Colonic mucosa (tissue), 4 donors: Measurements from ENCODE around the gene MMEL1. TPM values are rescaled to one million over a fixed set of nuclear protein-coding genes. Genes with fewer than 3 reads are reported as not detected.

Experiments
- DNase-seq: peaks from one replicate; pipeline ENCODE4 v3.0.0-alpha.2; 2020
- H3K27ac ChIP-seq: fragments of 200-600 bp; one replicate; pipeline ENCODE4 v1.8.0; 2021
- H3K27me3 ChIP-seq: fragments of 200-600 bp; one replicate; pipeline ENCODE4 v1.8.0; 2021
- H3K36me3 ChIP-seq: fragments of 200-600 bp; one replicate; pipeline ENCODE4 v1.8.0; 2021
- H3K4me1 ChIP-seq: fragments of 200-600 bp; one replicate; pipeline ENCODE4 v1.8.0; 2021; ENCODE audit warnings: mild to moderate bottlenecking
- H3K4me3 ChIP-seq: fragments of 200-600 bp; one replicate; pipeline ENCODE4 v1.8.0; 2021
- H3K9ac ChIP-seq, 2 donors: one replicate each; pipeline ENCODE4 v1.7.0; 2013; ENCODE audit warnings: control low read depth in 2 of 2, low read depth in 2 of 2, low read length in 2 of 2
- H3K9me3 ChIP-seq: fragments of 200-600 bp; one replicate; pipeline ENCODE4 v1.8.0; 2021
- intact Hi-C: fragments of 100-400 bp; cut with DNase I; formaldehyde crosslinking; loops from one replicate; pipeline ENCODE4 v1.14.1; 2022
- total RNA-seq, 2 donors: library from RNA; stranded (reverse); fragmentation: NEBNext Ultra II Directional in 1 of 2; extraction: Animal tissue kit (Norgen Biotek cat#: 25700) in 1 of 2; gene quantifications; one replicate each; pipeline ENCODE4 v1.2.1, GENCODE V29; 2021
- TF ChIP-seq, protein P1 (sequence below): fragments of 200-600 bp; IDR thresholded peaks from one replicate; pipeline ENCODE4 v1.8.0; 2022; ENCODE audit warnings: antibody characterized with exemption, mild to moderate bottlenecking
- donor health status: healthy.
- donor health status: DM: no; HTN: no; CAD: no.
- donor health status: DM: no; HTN: no; CAD: no.

MMEL1 gene
- total RNA-seq, 2 donors from 2014 or later = 11.4 to 13.9 TPM

DNA sequence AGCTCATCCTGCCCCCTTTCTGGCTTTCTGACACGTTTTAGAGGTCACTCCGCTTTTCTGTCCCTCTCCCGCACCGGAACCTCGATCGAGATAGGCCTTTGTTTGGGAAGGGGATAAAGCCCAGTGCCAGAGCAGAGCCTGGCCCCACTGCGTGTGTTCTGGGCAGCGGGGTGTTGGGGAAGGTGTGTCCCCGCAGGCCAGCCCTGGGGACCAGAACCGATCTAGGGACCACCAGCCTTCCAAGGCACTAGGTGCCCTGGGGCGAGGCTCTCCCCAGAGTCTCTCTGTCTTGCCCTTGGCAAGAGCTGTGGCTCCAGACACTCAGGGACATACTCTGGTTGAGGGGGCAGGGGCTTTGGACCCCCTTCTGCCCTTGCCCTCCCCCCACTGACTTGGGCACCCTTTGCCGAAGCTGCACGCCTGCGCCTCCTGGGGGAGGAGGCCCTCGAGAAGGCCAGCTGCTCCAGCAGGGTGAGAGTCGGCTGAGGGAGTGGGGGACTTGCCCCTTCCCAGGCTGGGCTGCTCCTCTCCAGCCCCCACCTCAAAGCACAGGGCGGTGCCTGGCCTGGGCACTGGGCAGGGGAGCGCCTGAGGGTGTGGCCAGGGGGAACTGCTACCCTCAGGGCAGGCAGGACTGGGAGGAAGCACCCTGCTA lies 29.8 kb downstream of the MMEL1 start:
- Histone ChIP-seq H3K27ac (no peak overlapping the region), H3K4me1 (no peaks in the 10 kb centered on the region), H3K27me3 (no peaks in the 10 kb centered on the region), H3K9ac (no peak overlapping the region), H3K36me3 (no peaks in the 10 kb centered on the region), H3K4me3 (no peak overlapping the region), H3K9me3 (no peaks in the 10 kb centered on the region)
- TF ChIP-seq, protein P1, sequence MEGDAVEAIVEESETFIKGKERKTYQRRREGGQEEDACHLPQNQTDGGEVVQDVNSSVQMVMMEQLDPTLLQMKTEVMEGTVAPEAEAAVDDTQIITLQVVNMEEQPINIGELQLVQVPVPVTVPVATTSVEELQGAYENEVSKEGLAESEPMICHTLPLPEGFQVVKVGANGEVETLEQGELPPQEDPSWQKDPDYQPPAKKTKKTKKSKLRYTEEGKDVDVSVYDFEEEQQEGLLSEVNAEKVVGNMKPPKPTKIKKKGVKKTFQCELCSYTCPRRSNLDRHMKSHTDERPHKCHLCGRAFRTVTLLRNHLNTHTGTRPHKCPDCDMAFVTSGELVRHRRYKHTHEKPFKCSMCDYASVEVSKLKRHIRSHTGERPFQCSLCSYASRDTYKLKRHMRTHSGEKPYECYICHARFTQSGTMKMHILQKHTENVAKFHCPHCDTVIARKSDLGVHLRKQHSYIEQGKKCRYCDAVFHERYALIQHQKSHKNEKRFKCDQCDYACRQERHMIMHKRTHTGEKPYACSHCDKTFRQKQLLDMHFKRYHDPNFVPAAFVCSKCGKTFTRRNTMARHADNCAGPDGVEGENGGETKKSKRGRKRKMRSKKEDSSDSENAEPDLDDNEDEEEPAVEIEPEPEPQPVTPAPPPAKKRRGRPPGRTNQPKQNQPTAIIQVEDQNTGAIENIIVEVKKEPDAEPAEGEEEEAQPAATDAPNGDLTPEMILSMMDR = no peak
- DNase-seq = peak; percentile 12
- intact Hi-C loops = no loop called here

DNA sequence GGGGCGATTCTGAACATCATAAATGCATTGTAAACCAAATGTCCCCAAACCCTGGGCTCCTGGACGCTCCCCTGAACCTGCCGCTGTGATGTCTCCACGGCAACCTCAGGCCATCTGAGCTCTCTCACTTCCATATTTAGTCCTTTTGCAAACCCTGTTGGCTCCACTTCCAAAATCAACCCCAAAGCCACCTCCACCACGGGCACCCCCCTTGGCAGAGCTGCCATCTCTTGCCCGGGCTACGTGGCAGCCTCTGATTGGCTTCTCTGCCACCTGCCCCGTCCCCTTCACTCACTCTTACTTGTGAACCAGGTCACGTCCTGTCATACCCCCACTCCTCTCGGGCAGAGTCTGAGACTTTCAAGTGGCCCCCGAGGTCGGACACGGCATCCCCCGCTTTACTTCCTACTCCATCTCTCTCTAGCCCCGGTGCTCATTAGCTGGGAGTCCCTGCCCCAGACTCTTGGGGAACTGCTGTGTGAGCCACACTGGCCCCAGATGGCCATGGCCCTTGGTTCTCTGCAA lies 30.4 kb downstream of the MMEL1 start:
- H3K4me3 ChIP-seq = no peak overlapping the region
- H3K27ac ChIP-seq = no peak overlapping the region
- TF ChIP-seq, protein P1 = no peak
- H3K9me3 ChIP-seq = no peaks in the 10 kb centered on the region
- no peaks in the 10 kb centered on the region for H3K36me3 ChIP-seq
- intact Hi-C loops = no loop called here
- peak; percentile 13 for DNase-seq
- no peak overlapping the region for H3K9ac ChIP-seq
- H3K27me3 ChIP-seq = no peaks in the 10 kb centered on the region
- H3K4me1 ChIP-seq = no peaks in the 10 kb centered on the region

DNA sequence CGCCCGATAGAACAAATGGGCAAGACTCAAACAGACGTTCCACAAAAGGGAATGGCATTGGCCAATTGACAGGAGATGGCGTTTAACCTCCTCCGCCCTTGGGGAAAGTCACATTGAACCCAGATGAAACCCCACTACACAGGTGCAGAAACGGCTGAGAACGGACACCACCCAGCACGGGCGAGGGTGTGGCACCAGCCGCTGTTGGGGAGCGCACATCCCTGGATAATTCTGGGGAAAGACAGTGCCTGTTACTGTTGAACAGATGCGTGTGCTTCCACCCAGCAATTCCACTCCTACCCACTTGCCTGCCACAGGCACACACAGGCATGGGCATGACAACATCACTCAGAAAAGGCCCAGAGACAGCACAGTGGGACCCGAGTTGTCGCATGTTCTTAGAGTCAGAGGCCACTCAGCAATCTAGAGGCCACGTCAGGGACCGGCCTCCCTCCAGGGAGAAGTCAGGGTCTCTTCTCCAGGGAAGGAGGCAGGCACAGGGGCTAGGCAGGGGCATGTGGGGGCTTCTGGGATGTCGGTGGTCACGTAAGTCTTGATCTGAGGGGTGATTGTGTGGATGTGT lies 31.0 kb downstream of the MMEL1 start:
- no peaks in the 10 kb centered on the region for H3K9me3 ChIP-seq
- intact Hi-C loops = no loop called here
- H3K36me3 ChIP-seq = no peaks in the 10 kb centered on the region
- no peak overlapping the region for H3K9ac ChIP-seq
- H3K27me3 ChIP-seq = no peaks in the 10 kb centered on the region
- TF ChIP-seq, protein P1 = no peak
- DNase-seq = no peak
- H3K27ac ChIP-seq = no peak overlapping the region
- no peaks in the 10 kb centered on the region for H3K4me1 ChIP-seq
- no peak overlapping the region for H3K4me3 ChIP-seq

DNA sequence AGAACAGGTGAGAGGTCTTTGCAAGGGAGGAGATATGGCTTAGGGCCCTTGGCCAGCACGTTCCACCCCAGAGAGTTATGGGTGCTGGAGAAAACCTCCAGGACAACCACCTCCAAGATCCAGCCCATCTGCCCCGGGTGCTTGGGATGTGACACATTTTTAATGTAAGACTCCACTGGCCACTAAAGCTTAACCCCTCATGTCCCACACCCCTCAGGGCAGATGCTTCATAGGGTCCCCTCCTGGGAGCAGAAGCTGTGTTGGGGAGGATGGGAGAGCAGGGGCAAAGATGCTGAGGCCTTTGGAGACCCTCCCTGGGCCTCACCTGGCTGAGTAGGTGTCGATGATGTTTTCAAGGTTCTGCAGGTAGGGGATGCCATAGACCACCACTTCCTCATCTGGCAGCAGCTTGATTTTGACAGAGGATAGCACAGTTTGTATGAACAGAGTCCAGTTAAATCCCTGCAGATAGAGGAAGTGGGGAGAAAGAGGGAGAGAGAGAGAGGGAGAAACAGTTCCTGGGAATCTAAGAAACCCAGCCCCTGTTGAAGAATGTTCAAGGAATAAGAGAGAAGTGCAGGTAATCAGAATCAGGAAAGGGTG lies 34.4 kb downstream of the MMEL1 start:
- Histone ChIP-seq H3K4me1 (no peaks in the 10 kb centered on the region), H3K36me3 (no peaks in the 10 kb centered on the region), H3K27ac (no peak overlapping the region), H3K9ac (no peak overlapping the region), H3K4me3 (no peak overlapping the region), H3K27me3 (no peaks in the 10 kb centered on the region), H3K9me3 (no peaks in the 10 kb centered on the region)
- intact Hi-C loops = loop anchor here (10.0 kb wide), 1 partner anchor 46 kb away; no protein-coding TSS in a partner anchor
- TF ChIP-seq, protein P1 = no peak
- no peak for DNase-seq

DNA sequence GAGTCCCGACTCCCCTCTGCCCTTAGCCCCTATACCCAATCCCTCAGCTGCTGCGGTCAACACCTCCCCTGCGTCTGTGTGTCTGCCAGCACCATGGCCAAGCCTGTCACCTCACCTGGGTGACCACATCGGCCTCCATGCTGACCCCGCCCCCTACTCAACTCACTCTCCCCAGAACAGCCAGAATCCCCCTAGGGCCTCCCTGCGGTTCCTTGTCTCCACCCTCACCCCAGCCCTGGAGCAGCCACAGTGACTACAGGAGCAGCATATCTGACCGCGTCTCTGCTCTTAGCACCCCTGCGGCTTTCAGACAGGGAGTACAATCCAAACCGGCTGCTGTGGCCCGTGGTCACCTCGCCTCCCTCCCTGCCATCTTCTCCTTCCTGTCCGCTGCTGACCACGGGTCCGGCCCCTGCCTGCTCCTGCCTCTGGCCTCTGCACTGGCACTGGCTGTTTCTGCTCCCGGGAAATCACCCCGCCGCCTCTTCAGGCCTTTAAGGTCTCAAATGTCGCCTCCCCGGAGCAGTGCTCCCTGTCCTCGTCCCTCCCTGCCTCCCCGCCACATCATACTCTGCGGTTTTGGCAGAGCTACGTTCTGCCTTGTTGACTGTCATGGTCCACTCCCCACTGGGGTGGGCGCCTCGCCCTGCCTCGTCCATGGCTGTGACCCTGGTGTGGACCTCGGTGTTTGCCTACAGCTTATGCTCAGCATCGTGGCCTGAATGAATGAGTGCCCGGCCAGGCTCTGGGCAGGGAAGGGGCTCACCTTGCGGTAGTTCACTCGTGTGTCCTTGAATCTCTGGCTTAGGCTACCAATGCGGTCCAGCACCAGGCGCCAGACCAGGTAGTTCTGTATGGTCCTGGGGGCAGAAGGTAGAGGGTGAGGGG lies 35.1 kb downstream of the MMEL1 start:
- intact Hi-C loops = loop anchor here (10.0 kb wide), 1 partner anchor 47 kb away; no protein-coding TSS in a partner anchor

More for the DNA sequence above, 35.1 kb downstream of the MMEL1 start:
- Histone ChIP-seq H3K36me3 (no peaks in the 10 kb centered on the region), H3K27ac (no peak overlapping the region), H3K4me1 (no peaks in the 10 kb centered on the region), H3K27me3 (no peaks in the 10 kb centered on the region), H3K9ac (no peak overlapping the region), H3K9me3 (no peaks in the 10 kb centered on the region), H3K4me3 (no peak overlapping the region)
- TF ChIP-seq, protein P1 = no peak
- DNase-seq = no peak
